ENCODE results near the gene RPL23.
A peak's percentile ranks its signal among the peaks of the same experiment; 100 is the strongest.

Gene RPL23

GRCh38 chr17:38883592-38884526 lies 30.3 kb upstream of the RPL23 start:
- no peak for DNase-seq

DNA sequence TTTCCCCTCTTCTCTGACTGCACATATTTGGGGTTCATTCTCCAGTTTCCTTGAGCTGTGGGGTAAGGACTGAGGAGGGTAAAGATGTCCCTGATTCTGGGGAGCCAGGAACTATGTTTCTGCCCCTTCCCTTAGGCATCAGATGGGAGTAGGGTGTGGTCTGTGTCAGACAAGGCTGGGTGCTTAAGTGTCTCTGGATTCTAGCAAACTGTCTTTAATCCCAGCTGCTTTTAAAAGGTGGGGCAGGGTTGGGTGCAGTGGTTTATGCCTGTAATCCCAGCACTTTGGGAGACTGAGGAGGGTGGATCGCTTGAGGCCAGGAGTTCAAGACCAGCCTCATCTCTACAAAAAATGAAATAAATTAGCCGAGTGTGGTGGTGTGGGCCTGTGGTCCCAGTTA lies 29.3 kb upstream of the RPL23 start:
- DNase-seq: no peak

GRCh38 chr17:38881600-38882191 lies 28.2 kb upstream of the RPL23 start:
- no peak for DNase-seq

- DNase-seq: no peak
Observed at GRCh38 chr17:38879878-38880665, 26.6 kb upstream of the RPL23 start.

- DNase-seq: no peak
Observed at GRCh38 chr17:38877130-38877851, 23.8 kb upstream of the RPL23 start.

DNA sequence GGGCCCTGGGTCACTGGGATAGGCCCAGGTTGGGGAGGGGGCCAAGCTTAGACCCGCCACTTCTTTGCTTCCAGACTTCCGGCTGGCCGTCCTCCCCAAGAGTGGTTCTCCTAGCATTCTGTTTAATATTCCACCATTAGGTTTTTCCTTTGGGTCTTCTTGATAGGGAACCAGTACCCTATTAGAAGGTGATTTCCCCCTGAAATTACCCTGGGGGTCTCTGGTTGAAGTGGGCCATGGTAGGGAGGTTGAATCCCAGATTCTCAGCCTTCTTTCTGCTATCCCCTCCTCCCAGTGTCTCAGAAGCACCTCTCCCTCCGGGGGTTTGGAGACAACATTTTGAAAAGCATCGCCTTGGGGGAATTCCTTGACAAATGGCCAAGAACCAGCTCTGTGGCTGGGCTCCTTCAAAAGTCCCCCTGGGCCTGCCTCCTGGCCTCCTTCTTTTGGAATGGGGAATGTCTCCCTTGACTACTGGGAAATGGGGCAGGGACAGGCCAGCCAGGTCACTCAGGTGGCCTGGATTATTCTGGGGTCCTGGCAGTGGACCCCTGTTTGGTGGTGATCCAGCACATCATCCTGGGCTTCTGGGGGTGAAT lies 22.1 kb upstream of the RPL23 start:
- no peak for DNase-seq

- DNase-seq: no peak
Observed at GRCh38 chr17:38874505-38875400, 21.2 kb upstream of the RPL23 start.

DNA sequence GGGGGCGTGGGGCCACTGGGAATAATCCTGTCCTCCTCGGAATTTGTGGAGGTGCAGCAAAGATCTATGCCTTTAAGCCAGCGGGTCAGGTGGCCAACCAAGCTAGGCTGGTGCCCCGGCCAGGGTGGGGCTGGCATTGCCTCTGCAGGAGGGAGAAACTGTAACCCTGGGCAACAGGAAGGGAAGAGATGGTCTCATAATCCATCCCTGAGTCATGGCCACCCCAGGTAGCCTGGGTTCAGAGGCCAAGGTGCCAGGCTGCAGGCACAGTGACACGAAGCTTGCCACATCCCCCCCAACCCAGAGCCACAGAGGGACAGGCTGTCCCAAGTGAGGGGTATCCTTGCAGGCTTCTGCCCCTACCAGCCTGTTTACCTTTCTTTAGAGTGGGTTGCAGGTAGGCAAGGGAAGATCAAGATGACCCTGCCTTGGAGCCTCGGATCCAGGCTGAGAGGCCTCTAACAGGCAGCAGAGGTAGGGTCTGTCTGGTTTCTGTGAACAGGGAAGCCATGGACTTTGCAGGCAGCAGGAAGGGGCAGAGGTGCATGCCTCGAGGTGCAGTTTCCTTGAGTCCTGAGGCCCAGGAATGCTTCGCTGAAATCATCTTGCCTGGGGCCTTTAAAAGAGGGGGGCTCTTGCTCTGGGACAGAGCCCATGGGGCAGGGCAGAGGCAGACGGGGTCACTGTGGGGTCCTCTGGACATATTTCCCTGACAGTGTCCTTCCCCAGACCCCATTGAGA lies 20.3 kb upstream of the RPL23 start:
- no peak for DNase-seq

GRCh38 chr17:38872671-38873385 lies 19.3 kb upstream of the RPL23 start:
- DNase-seq: no peak

- DNase-seq: no peak
Observed at GRCh38 chr17:38872027-38872511, 18.5 kb upstream of the RPL23 start.

- peak; percentile 64 for DNase-seq
Observed at GRCh38 chr17:38871247-38872015, 17.9 kb upstream of the RPL23 start.

- DNase-seq: peak; percentile 52
Observed at GRCh38 chr17:38870259-38871165, 17.0 kb upstream of the RPL23 start.

DNA sequence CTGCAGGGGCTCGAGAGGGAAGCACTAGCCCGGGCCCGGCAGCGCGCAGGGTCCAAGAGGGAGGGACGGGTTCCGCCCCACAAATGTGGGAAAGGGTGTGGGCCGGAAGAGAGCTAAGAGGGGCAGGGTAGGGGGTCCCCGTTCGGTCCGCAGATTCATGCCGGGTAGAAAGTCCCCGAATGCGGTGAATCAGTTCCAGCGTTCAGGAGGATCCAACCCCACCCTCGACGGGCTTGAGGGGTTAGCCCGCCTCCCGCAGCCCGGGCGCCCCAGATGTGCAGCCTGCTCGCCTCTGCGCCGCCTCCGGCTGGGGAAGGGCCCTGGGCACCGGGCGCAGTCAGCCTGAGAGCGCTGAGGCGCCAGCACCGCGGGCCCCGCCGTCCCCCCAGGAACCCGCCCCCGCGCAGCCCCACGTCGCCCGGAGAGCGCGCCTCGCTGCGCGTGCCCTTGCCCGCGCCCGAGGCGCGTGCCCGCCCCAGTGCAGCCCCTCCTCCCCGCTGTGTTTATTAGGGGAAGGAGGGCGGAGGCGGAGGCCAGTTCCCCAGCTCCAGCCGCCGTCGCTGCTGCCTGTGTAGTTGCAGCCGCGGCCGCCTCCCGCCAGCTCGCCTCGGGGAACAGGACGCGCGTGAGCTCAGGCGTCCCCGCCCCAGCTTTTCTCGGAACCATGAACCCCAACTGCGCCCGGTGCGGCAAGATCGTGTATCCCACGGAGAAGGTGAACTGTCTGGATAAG lies 16.2 kb upstream of the RPL23 start, which contains the start of gene LASP1:
LASP1 (plus strand) TSS at position 533 of the 733 bp plus-strand sequence; CDS start at position 665, 132 bp downstream.
- DNase-seq: peak; percentile 82

GRCh38 chr17:38868817-38869525 lies 15.4 kb upstream of the RPL23 start:
- peak; percentile 83 for DNase-seq

DNA sequence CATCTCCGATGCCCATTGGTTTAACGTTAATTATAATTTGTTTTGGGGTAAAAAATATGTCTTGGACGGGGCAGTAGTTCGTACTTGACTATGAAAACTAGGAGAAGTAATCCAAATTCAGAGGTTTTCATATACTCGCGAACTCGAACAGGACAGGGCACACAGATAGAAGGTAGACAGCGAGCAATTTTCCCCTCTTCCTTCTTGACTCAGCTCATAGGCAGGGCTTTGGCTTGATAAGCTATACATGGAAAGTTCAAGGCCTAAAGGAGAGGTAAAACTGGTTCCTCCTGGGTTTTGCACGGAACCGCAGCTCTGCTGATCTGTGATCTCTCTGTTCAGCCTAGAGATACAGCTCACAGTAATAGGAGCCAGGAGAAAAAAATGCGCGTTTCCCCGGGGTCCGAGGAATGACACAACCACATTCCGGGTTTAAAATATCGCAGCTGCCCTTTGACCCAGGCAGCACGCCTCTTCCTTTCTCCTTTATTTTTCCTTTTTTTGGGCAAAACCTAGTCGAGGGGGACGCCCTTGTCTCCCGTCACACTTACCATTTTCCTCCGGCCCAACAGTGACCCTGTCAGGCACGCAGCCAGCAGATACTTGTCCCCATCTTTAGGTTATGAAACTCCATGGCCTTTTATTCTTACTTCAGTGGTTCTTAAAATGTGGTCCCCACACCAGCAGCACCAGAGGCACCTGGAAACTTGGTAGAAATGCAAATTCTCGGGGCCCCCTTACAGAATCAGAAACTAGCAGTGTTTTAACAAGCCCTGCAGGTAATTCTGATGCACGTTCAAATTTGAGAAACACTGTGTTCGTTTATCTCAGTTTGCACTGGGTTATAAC lies 14.7 kb upstream of the RPL23 start:
- no peak for DNase-seq
